Psoas muscle (tissue), 8 donors: Measurements from ENCODE around the gene SLC2A14. TPM values are rescaled to one million over a fixed set of nuclear protein-coding genes. Genes with fewer than 3 reads are reported as not detected.

ENCODE experiments used
- ATAC-seq, 4 donors: fragments of 200-7000 bp; cut with Tn5 transposase; one replicate each; pipeline ENCODE4 v1.9.1; 2020; ENCODE audit warnings: moderate library complexity in 3 of 4, mild to moderate bottlenecking in 2 of 4
- DNase-seq, 2 donors: peaks; one replicate each; pipeline ENCODE4 v3.0.0-alpha.2; 2020
- H3K27ac ChIP-seq: fragments of 200-600 bp; one replicate; pipeline ENCODE4 v1.8.0; 2022
- H3K27me3 ChIP-seq, 3 donors: fragments of 200-600 bp in 1 of 3; one replicate each; pipeline versions ENCODE4 v1.6.1 to v1.8.0; 2013 to 2022; ENCODE audit warnings: low read length in 2 of 3, mild to moderate bottlenecking in 2 of 3, moderate library complexity in 1 of 3; ENCODE audit not compliant: insufficient read depth in 3 of 3
- H3K36me3 ChIP-seq, 2 donors: fragments of 200-600 bp in 1 of 2; one replicate each; pipeline versions ENCODE4 v1.6.1 to v1.8.0; 2013 to 2022; ENCODE audit warnings: low read depth in 1 of 2, mild to moderate bottlenecking in 1 of 2, moderate library complexity in 1 of 2; ENCODE audit not compliant: insufficient read depth in 1 of 2
- H3K4me1 ChIP-seq: fragments of 200-600 bp; one replicate; pipeline ENCODE4 v1.8.0; 2022
- H3K4me3 ChIP-seq: fragments of 200-600 bp; one replicate; pipeline ENCODE4 v1.8.0; 2022; ENCODE audit warnings: mild to moderate bottlenecking
- H3K9me3 ChIP-seq: fragments of 200-600 bp; one replicate; pipeline ENCODE4 v1.8.0; 2022
- WGBS, 3 donors: extraction: QIAGEN DNeasy Blood & Tissue Kit; methylation state at CpG; one replicate each; pipeline versions ENCODE4 v1.1.6 to v1.1.7; 2013; 5-methylcytosine and 5-hydroxymethylcytosine counted together
- intact Hi-C, 2 donors: fragments of 100-400 bp; cut with DNase I; formaldehyde crosslinking; loops; one replicate each; pipeline versions ENCODE4 v1.11.0 to v1.14.2; 2022
- polyA plus RNA-seq, 3 donors: library from polyadenylated mRNA; stranded (reverse); fragments of 200-250 nt; gene quantifications; one replicate each; pipeline ENCODE4 v1.2.3, GENCODE V29; 2013
- total RNA-seq, 4 donors: library from RNA; stranded (reverse); fragmentation: NEBNext Ultra II Directional in 2 of 4; extraction: Animal tissue kit (Norgen Biotek cat#: 25700) in 2 of 4; gene quantifications; one replicate each; pipeline versions ENCODE4 v1.2.1 to v1.2.4, GENCODE V29; 2021 to 2023
- TF ChIP-seq, protein P1 (sequence below): fragments of 200-600 bp; IDR thresholded peaks from one replicate; pipeline ENCODE4 v1.8.0; 2022; ENCODE audit warnings: antibody characterized with exemption
- donor health status: healthy with polysubstance abuse.
- donor health status: DM: no; HTN: no; CAD: no; lungs with moderate emphysema.
- donor health status: Bipolar disorder and iron deficiency.
- donor health status: healthy.
- donor health status: DM: yes; HTN: yes; CAD: no.
- donor health status: DM: no; HTN: no; CAD: no.
- donor health status: DM: no; HTN: no; CAD: no.
- donor health status: DM: yes; HTN: yes; CAD: no.

SLC2A14 gene
- total and polyA plus RNA-seq, 7 donors, result 0.03 to 0.37 (median 0.21) TPM; not detected in 1

DNA sequence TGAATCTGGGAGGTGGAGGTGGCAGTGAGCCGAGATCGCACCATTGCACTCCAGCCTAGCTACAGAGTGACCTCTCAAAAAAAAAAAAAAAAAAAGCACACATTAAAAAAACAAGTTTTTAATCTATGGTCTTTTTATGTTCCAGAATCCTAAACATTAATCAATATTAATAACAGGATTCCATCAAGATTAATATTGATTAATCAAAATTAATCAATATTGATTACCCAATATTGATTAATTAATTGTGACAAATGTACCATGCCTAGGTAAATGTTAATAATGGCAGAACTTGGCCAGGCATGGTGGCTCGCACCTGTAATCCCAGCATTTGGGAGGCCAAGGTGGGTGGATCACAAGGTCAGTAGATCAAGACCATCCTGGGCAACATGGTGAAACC is 91.4 kb downstream of the SLC2A14 start:
- intact Hi-C loops, result no loop called here
- DNase-seq (no peak), ATAC-seq (no peak)
- H3K4me1 ChIP-seq, result no peaks in the 10 kb centered on the region
- no peaks in the 10 kb centered on the region for H3K36me3 ChIP-seq
- 67 to 84% (median 83%) methylated on average over 3 of the region's 3 CpGs for WGBS, 3 donors
- H3K27me3 ChIP-seq, result no peaks in the 10 kb centered on the region
- H3K9me3 ChIP-seq, result no peaks in the 10 kb centered on the region
- H3K4me3 ChIP-seq, result no peak overlapping the region
- no peak overlapping the region for H3K27ac ChIP-seq
- TF ChIP-seq, protein P1, sequence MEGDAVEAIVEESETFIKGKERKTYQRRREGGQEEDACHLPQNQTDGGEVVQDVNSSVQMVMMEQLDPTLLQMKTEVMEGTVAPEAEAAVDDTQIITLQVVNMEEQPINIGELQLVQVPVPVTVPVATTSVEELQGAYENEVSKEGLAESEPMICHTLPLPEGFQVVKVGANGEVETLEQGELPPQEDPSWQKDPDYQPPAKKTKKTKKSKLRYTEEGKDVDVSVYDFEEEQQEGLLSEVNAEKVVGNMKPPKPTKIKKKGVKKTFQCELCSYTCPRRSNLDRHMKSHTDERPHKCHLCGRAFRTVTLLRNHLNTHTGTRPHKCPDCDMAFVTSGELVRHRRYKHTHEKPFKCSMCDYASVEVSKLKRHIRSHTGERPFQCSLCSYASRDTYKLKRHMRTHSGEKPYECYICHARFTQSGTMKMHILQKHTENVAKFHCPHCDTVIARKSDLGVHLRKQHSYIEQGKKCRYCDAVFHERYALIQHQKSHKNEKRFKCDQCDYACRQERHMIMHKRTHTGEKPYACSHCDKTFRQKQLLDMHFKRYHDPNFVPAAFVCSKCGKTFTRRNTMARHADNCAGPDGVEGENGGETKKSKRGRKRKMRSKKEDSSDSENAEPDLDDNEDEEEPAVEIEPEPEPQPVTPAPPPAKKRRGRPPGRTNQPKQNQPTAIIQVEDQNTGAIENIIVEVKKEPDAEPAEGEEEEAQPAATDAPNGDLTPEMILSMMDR, result no peak

DNA sequence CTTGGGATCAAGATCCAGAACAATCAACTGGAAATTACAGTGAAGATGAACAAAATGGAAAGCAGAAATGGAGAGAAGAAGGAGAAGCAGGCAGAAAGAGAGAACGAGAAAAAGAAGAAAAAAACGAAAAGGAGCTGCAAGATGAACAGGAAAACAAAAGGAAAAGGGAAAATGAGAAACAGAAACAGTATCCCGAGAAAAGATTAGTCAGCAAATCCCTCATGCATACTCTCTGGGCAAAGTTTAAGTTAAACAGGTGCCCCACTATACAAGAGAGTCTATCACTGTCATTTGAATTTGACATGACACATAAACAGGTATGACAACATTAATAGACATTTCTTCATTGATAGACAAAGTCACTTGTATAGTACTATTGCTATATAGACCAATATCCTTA is 102.7 kb downstream of the SLC2A14 start:
- no peak for ATAC-seq
- intact Hi-C loops, result no loop called here

More for the DNA sequence above, 102.7 kb downstream of the SLC2A14 start:
- H3K4me1 ChIP-seq, result no peaks in the 10 kb centered on the region
- H3K4me3 ChIP-seq, result no peak overlapping the region
- no peak overlapping the region for H3K27ac ChIP-seq
- H3K27me3 ChIP-seq, result no peaks in the 10 kb centered on the region
- TF ChIP-seq, protein P1, result no peak
- 36 to 49% (median 46%) methylated on average over 3 of the region's 3 CpGs for WGBS, 3 donors
- DNase-seq, result no peak
- no peaks in the 10 kb centered on the region for H3K36me3 ChIP-seq
- H3K9me3 ChIP-seq, result no peaks in the 10 kb centered on the region

Other genes with a start within 250 kb of the SLC2A14 start
- not detected for gene APOBEC1, start 207.0 kb downstream of the SLC2A14 start, total RNA-seq
- under 1 TPM in 1 of 3 donors, not detected in 2; 0.18 TPM for gene APOBEC1, start 207.0 kb downstream of the SLC2A14 start, polyA plus RNA-seq
- gene GDF3, start 177.1 kb downstream of the SLC2A14 start, total RNA-seq, result under 1 TPM in 1 of 4 donors, not detected in 3; 0.30 TPM
- gene GDF3, start 177.1 kb downstream of the SLC2A14 start, polyA plus RNA-seq, result under 1 TPM; 0.04 to 0.37 (median 0.05) TPM
- gene DPPA3, start 161.5 kb downstream of the SLC2A14 start, total RNA-seq, result not detected
- not detected for gene DPPA3, start 161.5 kb downstream of the SLC2A14 start, polyA plus RNA-seq
- gene CLEC4C, start 125.5 kb downstream of the SLC2A14 start, total RNA-seq, result not detected
- gene CLEC4C, start 125.5 kb downstream of the SLC2A14 start, polyA plus RNA-seq, result not detected
- not detected for gene NANOGNB, start 107.7 kb downstream of the SLC2A14 start, total RNA-seq
- not detected for gene NANOGNB, start 107.7 kb downstream of the SLC2A14 start, polyA plus RNA-seq
- gene NANOG, start 83.5 kb downstream of the SLC2A14 start, total RNA-seq, result under 1 TPM in 1 of 4 donors, not detected in 3; 0.19 TPM
- gene NANOG, start 83.5 kb downstream of the SLC2A14 start, polyA plus RNA-seq, result not detected
- gene SLC2A3, start 63.3 kb upstream of the SLC2A14 start, total RNA-seq, result 10 to 100 TPM in 1 of 4 donors, 1 to 10 TPM in 3; 4.6 to 18.9 (median 6.9) TPM
- gene SLC2A3, start 63.3 kb upstream of the SLC2A14 start, polyA plus RNA-seq, result 1 to 10 TPM; 1.8 to 3.2 (median 1.9) TPM
- gene FOXJ2, start 159.8 kb upstream of the SLC2A14 start, total RNA-seq, result 10 to 100 TPM; 24.5 to 51.3 (median 37.7) TPM
- gene FOXJ2, start 159.8 kb upstream of the SLC2A14 start, polyA plus RNA-seq, result 10 to 100 TPM in 1 of 3 donors, 1 to 10 TPM in 2; 7.9 to 24.1 (median 9.5) TPM
- gene C3AR1, start 193.4 kb upstream of the SLC2A14 start, total RNA-seq, result 1 to 10 TPM; 2.9 to 4.9 (median 4.0) TPM
- gene C3AR1, start 193.4 kb upstream of the SLC2A14 start, polyA plus RNA-seq, result 1 to 10 TPM in 1 of 3 donors, under 1 TPM in 2; 0.82 to 1.4 (median 0.91) TPM
- 10 to 100 TPM; 13.8 to 19.4 (median 16.6) TPM for gene NECAP1, start 209.4 kb upstream of the SLC2A14 start, total RNA-seq
- gene NECAP1, start 209.4 kb upstream of the SLC2A14 start, polyA plus RNA-seq, result 10 to 100 TPM; 11.5 to 19.3 (median 15.9) TPM